Measurements from ENCODE around the gene NAV1.

GRCh38 chr1:201568265-201568664 is 29.3 kb downstream of the NAV1 start:
- TF ChIP-seq GATA3 (IDR thresholded peaks at IDR 0.05; ENCODE audit: low read depth, low read length) (no peak), GATA2 (IDR thresholded peaks at IDR 0.05; ENCODE audit: low read depth, low read length) (no peak)
